ENCODE data around the gene OPCML. TPM values are rescaled to one million over a fixed set of nuclear protein-coding genes. Genes with fewer than 3 reads are reported as not detected.

Gene OPCML
- total RNA-seq, 1 donor from 2014 or later: not detected

- DNase-seq (no peak), ATAC-seq (ENCODE audit: low read depth) (no peak)
- CTCF ChIA-PET: no interaction called here
- no peaks in the 10 kb centered on the region for H3K9me3 Mint-ChIP-seq
- no peak for TF ChIP-seq CTCF (IDR thresholded peaks at IDR 0.05)
- no peaks in the 10 kb centered on the region for H3K27me3 Mint-ChIP-seq
- POLR2A ChIA-PET: no interaction called here
- no peaks in the 10 kb centered on the region for H3K4me1 Mint-ChIP-seq
- intact Hi-C loops (cut with micrococcal nuclease): no loop called here
- H3K4me3 Mint-ChIP-seq: no peak overlapping the region
- H3K36me3 Mint-ChIP-seq (ENCODE audit: low read depth): no peaks in the 10 kb centered on the region
- H3K27ac Mint-ChIP-seq: no peak overlapping the region
Measured at GRCh38 chr11:132409573-132410355, 1122.5 kb downstream of the OPCML start.

GRCh38 chr11:132408877-132409276, 1123.4 kb downstream of the OPCML start:
- ChIA-PET CTCF (no interaction called here), POLR2A (no interaction called here)
- Mint-ChIP-seq H3K4me3 (no peak overlapping the region), H3K4me1 (no peaks in the 10 kb centered on the region), H3K36me3 (ENCODE audit: low read depth) (no peaks in the 10 kb centered on the region), H3K9me3 (no peaks in the 10 kb centered on the region), H3K27ac (no peak overlapping the region), H3K27me3 (no peaks in the 10 kb centered on the region)
- intact Hi-C loops (cut with micrococcal nuclease): no loop called here
- ATAC-seq (ENCODE audit: low read depth) (no peak), DNase-seq (no peak)
- no peak for TF ChIP-seq CTCF (IDR thresholded peaks at IDR 0.05)

GRCh38 chr11:132405728-132406127, 1126.6 kb downstream of the OPCML start:
- no peak for DNase-seq
- H3K27me3 Mint-ChIP-seq: no peaks in the 10 kb centered on the region
- H3K4me3 Mint-ChIP-seq: no peak overlapping the region
- TF ChIP-seq CTCF (IDR thresholded peaks at IDR 0.05): no peak
- H3K4me1 Mint-ChIP-seq: no peaks in the 10 kb centered on the region
- H3K27ac Mint-ChIP-seq: no peak overlapping the region
- no peak for ATAC-seq (ENCODE audit: low read depth)
- intact Hi-C loops (cut with micrococcal nuclease): no loop called here
- POLR2A ChIA-PET: no interaction called here
- no peaks in the 10 kb centered on the region for H3K36me3 Mint-ChIP-seq (ENCODE audit: low read depth)
- CTCF ChIA-PET: no interaction called here
- peaks cover 2% of the 10 kb centered on the region for H3K9me3 Mint-ChIP-seq

GRCh38 chr11:132402071-132402684, 1130.1 kb downstream of the OPCML start:
- Mint-ChIP-seq H3K9me3 (peaks cover 2% of the 10 kb centered on the region), H3K36me3 (ENCODE audit: low read depth) (no peaks in the 10 kb centered on the region), H3K27me3 (no peaks in the 10 kb centered on the region), H3K27ac (no peak overlapping the region), H3K4me3 (no peak overlapping the region), H3K4me1 (no peaks in the 10 kb centered on the region)
- no peak for DNase-seq
- no peak for ATAC-seq (ENCODE audit: low read depth)
- no peak for TF ChIP-seq CTCF (IDR thresholded peaks at IDR 0.05)
- ChIA-PET CTCF (no interaction called here), POLR2A (no interaction called here)
- intact Hi-C loops (cut with micrococcal nuclease): no loop called here

GRCh38 chr11:132396318-132396717, 1136.0 kb downstream of the OPCML start:
- intact Hi-C loops (cut with micrococcal nuclease): no loop called here

More at GRCh38 chr11:132396318-132396717, 1136.0 kb downstream of the OPCML start:
- ChIA-PET CTCF (no interaction called here), POLR2A (no interaction called here)
- no peaks in the 10 kb centered on the region for H3K27me3 Mint-ChIP-seq
- DNase-seq: no peak
- H3K4me3 Mint-ChIP-seq: no peak overlapping the region
- ATAC-seq (ENCODE audit: low read depth): no peak
- no peaks in the 10 kb centered on the region for H3K4me1 Mint-ChIP-seq
- peaks cover 9% of the 10 kb centered on the region for H3K9me3 Mint-ChIP-seq
- H3K27ac Mint-ChIP-seq: no peak overlapping the region
- no peak for TF ChIP-seq CTCF (IDR thresholded peaks at IDR 0.05)
- no peaks in the 10 kb centered on the region for H3K36me3 Mint-ChIP-seq (ENCODE audit: low read depth)

Measured in activated B cell treated with CpG ODN at 0.5 μM for 24 hours (primary cell).